CD4-positive, CD25-positive, alpha-beta regulatory T cell (primary cell): ENCODE measurements around the gene PTPRG. TPM values are rescaled to one million over a fixed set of nuclear protein-coding genes. Genes with fewer than 3 reads are reported as not detected.

Experiments used
- ATAC-seq, 2 donors: fragments of 150-1000 bp; cut with Tn5 transposase; one replicate each; pipeline ENCODE4 v1.10.0; 2021; ENCODE audit warnings: low read depth in 2 of 2, moderate number of reproducible peaks in 2 of 2, moderate library complexity in 1 of 2
- DNase-seq, 3 donors: peaks; one replicate each; pipeline versions ENCODE4 v3.0.0 to v3.0.0-alpha.2; 2012 to 2022; ENCODE audit warnings: mixed read lengths in 1 of 3
- H3K27ac ChIP-seq: one replicate; pipeline ENCODE4 v1.7.0; 2013; ENCODE audit warnings: mild to moderate bottlenecking, low read length; ENCODE audit not compliant: insufficient read depth, poor library complexity, severe bottlenecking
- H3K27me3 ChIP-seq: one replicate; pipeline ENCODE4 v1.7.0; 2013; ENCODE audit warnings: low read length; ENCODE audit not compliant: control insufficient read depth, insufficient read depth
- H3K36me3 ChIP-seq: one replicate; pipeline ENCODE4 v1.7.0; 2013; ENCODE audit warnings: mild to moderate bottlenecking, low read length, moderate library complexity; ENCODE audit not compliant: control insufficient read depth, insufficient read depth
- H3K4me1 ChIP-seq: 2 replicates; pipeline ENCODE4 v1.7.0; 2013; ENCODE audit warnings: mild to moderate bottlenecking, low read length; ENCODE audit not compliant: insufficient read depth, control insufficient read depth, poor library complexity, severe bottlenecking
- H3K4me3 ChIP-seq: one replicate; pipeline ENCODE4 v1.7.0; 2013; ENCODE audit warnings: low read depth, mild to moderate bottlenecking, low read length, moderate library complexity
- H3K9me3 ChIP-seq, 2 experiments: 1 replicate in 1 of 2; 2 replicates in 1 of 2; pipeline ENCODE4 v1.7.0; 2013; ENCODE audit warnings: low read length in 2 of 2, mild to moderate bottlenecking in 1 of 2, moderate library complexity in 1 of 2; ENCODE audit not compliant: control insufficient read depth in 2 of 2
- H3K27ac Mint-ChIP-seq, 3 donors: one replicate each; pipeline ENCODE4 v1.8.0; 2020 to 2022; ENCODE audit warnings: mild to moderate bottlenecking in 3 of 3, mixed read lengths in 3 of 3, moderate library complexity in 2 of 3
- H3K27me3 Mint-ChIP-seq: one replicate; pipeline ENCODE4 v1.8.0; 2022; ENCODE audit warnings: mild to moderate bottlenecking, mixed read lengths
- H3K36me3 Mint-ChIP-seq: one replicate; pipeline ENCODE4 v1.8.0; 2020; ENCODE audit warnings: mixed read lengths
- H3K4me1 Mint-ChIP-seq, 4 donors: one replicate each; pipeline ENCODE4 v1.8.0; 2020 to 2022; ENCODE audit warnings: mixed read lengths in 4 of 4, mild to moderate bottlenecking in 1 of 4
- H3K4me3 Mint-ChIP-seq, 4 donors: one replicate each; pipeline ENCODE4 v1.8.0; 2020 to 2022; ENCODE audit warnings: mild to moderate bottlenecking in 4 of 4, mixed read lengths in 4 of 4, moderate library complexity in 3 of 4
- H3K9me3 Mint-ChIP-seq, 7 donors: one replicate each; pipeline ENCODE4 v1.8.0; 2020 to 2022; ENCODE audit warnings: mixed read lengths in 7 of 7, mild to moderate bottlenecking in 3 of 7, moderate library complexity in 2 of 7
- polyA plus RNA-seq, 4 donors: library from polyadenylated mRNA; unstranded; fragments of 300-500 nt; fragmentation: Illumina TruSeq; gene quantifications; one replicate each; pipeline ENCODE4 v1.2.3, GENCODE V29; 2021
- total RNA-seq: library from RNA; stranded (reverse); gene quantifications from one replicate; pipeline ENCODE4 v1.2.3, GENCODE V29; 2022

The PTPRG gene
- total and polyA plus RNA-seq, 5 donors from 2014 or later: not detected

DNA sequence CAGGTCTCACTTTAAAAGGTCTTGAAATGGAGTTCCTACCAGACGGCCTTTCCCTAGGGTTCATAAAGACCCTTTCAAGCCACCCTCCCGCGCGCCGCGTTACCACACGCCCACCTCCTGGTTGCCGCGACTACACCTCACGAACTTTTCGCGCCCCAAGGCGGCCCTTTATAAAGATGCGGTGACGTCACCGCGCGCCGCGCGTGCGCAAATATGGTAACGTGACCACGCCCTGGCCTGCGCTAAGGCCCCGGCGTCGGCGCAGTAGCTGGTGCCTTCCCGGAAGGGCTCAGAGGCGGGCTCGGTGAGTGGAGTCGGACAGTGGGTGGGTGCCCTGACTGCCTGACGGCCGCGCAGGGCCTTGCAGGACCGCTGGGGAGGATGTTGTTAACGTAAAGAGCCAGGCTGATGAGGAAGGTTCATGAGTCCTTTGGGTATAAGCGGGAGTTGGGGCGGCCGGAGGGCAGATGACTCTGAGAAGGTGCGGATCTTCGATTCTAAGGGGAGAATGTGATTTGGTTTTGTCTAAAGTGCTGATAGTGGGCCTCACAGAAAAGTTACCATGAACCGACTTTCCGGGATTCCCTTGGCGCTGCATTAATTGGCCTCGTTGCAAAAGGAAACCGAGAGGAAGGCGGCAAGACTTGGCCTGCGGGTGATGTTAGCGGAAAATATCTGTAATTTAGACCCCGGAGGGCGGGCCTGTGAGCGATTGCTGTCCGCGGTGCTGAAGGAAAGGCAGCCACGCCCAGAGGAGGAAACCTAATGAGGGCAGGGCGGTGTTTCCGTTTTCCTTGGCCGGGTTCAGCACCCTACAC is 757.6 kb downstream of the PTPRG start:
- H3K27me3 Mint-ChIP-seq: peaks cover 5% of the 10 kb centered on the region
- peaks cover 0 to 15% (median 10%) of the 10 kb centered on the region in 4 donors for H3K4me1 Mint-ChIP-seq
- H3K4me3 Mint-ChIP-seq: peak overlapping the region; percentile 84 to 91 (median 88)
- ATAC-seq: peak; percentile 79 to 83
- peak overlapping the region; percentile 68 for H3K4me3 ChIP-seq
- DNase-seq: peak; percentile 52 to 76 (median 59)
- H3K9me3 ChIP-seq: no peaks in the 10 kb centered on the region
- H3K36me3 ChIP-seq: no peaks in the 10 kb centered on the region
- no peaks in the 10 kb centered on the region for H3K36me3 Mint-ChIP-seq
- H3K27me3 ChIP-seq: peaks cover 4% of the 10 kb centered on the region
- no peaks in the 10 kb centered on the region for H3K4me1 ChIP-seq
- peak overlapping the region; percentile 54 to 95 (median 91) for H3K27ac Mint-ChIP-seq
- peak overlapping the region; percentile 53 for H3K27ac ChIP-seq
- peaks cover 3 to 19% (median 5%) of the 10 kb centered on the region in 7 donors for H3K9me3 Mint-ChIP-seq

DNA sequence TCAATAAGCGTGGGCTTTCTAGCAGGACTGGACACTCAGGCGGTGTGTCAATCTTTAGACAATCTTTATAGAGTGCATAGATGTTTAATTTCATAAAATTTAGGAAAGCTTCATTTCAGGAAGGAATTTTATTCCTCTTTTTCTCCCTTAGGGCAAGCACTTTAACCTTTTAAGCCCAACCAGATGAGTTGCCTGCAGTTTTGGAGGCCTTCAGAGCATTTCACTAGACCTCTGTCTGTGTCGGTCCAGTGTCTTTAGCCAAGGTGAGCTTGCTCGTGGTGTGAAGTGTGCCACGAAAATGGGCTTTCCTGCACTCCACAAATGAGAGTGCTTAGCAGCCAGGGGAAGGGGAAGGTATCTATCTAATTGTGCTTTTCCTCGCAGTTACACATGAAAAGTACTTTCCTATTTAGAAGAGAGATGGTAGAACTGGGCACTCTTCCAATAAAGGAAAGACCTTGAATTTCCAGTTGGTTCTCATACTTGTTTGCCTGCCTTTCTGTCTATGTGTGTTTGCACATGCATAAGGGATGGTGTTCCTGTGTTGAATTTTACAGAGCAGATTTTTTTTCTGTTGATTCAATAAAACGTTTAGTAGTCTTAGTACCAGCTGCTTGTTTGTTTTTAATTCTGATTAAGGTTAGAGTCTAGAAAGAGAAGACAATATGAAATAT is 758.3 kb downstream of the PTPRG start:
- Mint-ChIP-seq H3K27ac (peak overlapping the region in 1 of 3 donors; percentile 95), H3K27me3 (peaks cover 5% of the 10 kb centered on the region), H3K4me3 (peak overlapping the region; percentile 84 to 91 (median 88)), H3K36me3 (no peaks in the 10 kb centered on the region), H3K9me3 (peaks cover 0 to 18% (median 5%) of the 10 kb centered on the region in 7 donors), H3K4me1 (peaks cover 0 to 15% (median 10%) of the 10 kb centered on the region in 4 donors)
- no peak overlapping the region for H3K27ac ChIP-seq
- no peak for ATAC-seq
- no peaks in the 10 kb centered on the region for H3K36me3 ChIP-seq
- no peak overlapping the region for H3K4me3 ChIP-seq
- DNase-seq: no peak
- no peaks in the 10 kb centered on the region for H3K4me1 ChIP-seq
- no peaks in the 10 kb centered on the region for H3K9me3 ChIP-seq
- peaks cover 4% of the 10 kb centered on the region for H3K27me3 ChIP-seq

DNA sequence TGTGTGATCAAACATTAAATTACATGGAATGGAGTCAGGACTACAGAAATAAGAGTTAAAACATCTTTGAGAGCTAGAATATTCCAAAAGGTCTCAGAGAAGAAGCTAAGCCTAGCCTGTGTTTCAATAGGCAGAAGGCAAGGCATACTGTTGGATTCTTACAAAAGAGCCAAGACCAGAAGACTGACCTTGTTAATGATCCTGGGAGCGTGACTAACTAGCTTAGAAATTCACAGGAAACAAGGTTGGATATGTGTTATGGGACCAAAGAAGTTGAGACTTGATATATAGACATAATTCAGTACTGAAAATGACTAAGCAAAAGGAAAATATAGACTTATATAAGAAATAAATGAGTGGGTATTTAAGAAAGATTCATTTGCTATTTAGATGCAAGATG is 761.9 kb downstream of the PTPRG start:
- no peak for ATAC-seq
- H3K9me3 ChIP-seq: no peaks in the 10 kb centered on the region
- Mint-ChIP-seq H3K4me1 (peaks cover 0 to 15% (median 10%) of the 10 kb centered on the region in 4 donors), H3K4me3 (no peak overlapping the region), H3K36me3 (no peaks in the 10 kb centered on the region), H3K9me3 (peaks cover 0 to 14% (median 1%) of the 10 kb centered on the region in 7 donors), H3K27ac (no peak overlapping the region), H3K27me3 (peaks cover 5% of the 10 kb centered on the region)
- H3K4me3 ChIP-seq: no peak overlapping the region
- no peak for DNase-seq
- no peaks in the 10 kb centered on the region for H3K36me3 ChIP-seq
- H3K4me1 ChIP-seq: no peaks in the 10 kb centered on the region
- no peak overlapping the region for H3K27ac ChIP-seq
- H3K27me3 ChIP-seq: no peaks in the 10 kb centered on the region

DNA sequence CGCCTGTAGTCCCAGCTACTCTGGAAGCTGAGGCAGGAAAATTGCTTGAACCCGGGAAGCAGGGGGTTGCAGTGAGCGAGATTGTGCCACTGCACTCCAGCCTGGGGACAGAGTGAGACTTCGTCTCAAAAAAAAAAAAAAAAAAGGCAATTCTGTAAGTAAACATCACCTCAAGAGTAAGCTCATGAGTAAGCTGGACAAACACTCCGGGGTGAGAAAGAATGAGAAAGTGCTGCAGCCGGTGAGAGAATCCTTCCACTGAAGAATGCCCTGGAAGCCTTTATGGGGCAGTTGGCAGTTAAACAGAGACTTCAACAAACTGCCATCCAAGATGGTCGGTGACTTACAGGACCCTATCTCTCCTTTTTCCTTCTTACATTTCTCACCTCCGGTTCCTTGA is 764.5 kb downstream of the PTPRG start:
- ATAC-seq (no peak), DNase-seq (no peak)
- Mint-ChIP-seq H3K27me3 (no peaks in the 10 kb centered on the region), H3K4me1 (peaks cover 0 to 2% (median 0%) of the 10 kb centered on the region in 4 donors), H3K4me3 (no peak overlapping the region), H3K9me3 (peaks cover 0 to 2% (median 0%) of the 10 kb centered on the region in 7 donors), H3K27ac (no peak overlapping the region), H3K36me3 (no peaks in the 10 kb centered on the region)
- H3K27ac ChIP-seq: no peak overlapping the region
- no peaks in the 10 kb centered on the region for H3K36me3 ChIP-seq
- H3K4me3 ChIP-seq: no peak overlapping the region
- H3K4me1 ChIP-seq: no peaks in the 10 kb centered on the region
- H3K27me3 ChIP-seq: no peaks in the 10 kb centered on the region
- H3K9me3 ChIP-seq: no peaks in the 10 kb centered on the region

DNA sequence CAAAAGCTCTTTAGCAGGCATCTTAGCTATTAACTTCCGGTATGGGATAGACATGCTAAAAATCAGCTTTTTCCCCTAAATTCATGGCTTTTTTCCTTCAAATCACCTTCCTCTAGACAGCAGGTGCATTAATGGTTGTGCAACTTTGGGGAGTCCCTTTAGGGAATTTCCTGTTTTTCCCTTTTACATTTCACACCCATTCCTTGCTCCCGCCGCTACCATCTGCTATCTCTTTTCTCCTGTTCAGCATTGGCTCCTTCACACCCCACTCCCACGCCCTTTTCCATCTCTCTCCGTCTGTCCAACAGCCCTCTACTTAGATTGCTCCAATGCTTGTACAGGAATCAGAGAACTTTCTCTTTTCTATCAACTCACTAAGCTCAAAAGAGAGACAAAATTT is 768.6 kb downstream of the PTPRG start:
- ATAC-seq: no peak
- Mint-ChIP-seq H3K4me3 (no peak overlapping the region), H3K27me3 (peaks cover 4% of the 10 kb centered on the region), H3K36me3 (no peaks in the 10 kb centered on the region), H3K4me1 (no peaks in the 10 kb centered on the region), H3K9me3 (peaks cover 0 to 2% (median 0%) of the 10 kb centered on the region in 7 donors), H3K27ac (no peak overlapping the region)
- H3K27me3 ChIP-seq: no peaks in the 10 kb centered on the region
- H3K36me3 ChIP-seq: no peaks in the 10 kb centered on the region
- H3K9me3 ChIP-seq: no peaks in the 10 kb centered on the region
- no peak overlapping the region for H3K4me3 ChIP-seq
- no peak for DNase-seq
- no peak overlapping the region for H3K27ac ChIP-seq
- H3K4me1 ChIP-seq: no peaks in the 10 kb centered on the region

DNA sequence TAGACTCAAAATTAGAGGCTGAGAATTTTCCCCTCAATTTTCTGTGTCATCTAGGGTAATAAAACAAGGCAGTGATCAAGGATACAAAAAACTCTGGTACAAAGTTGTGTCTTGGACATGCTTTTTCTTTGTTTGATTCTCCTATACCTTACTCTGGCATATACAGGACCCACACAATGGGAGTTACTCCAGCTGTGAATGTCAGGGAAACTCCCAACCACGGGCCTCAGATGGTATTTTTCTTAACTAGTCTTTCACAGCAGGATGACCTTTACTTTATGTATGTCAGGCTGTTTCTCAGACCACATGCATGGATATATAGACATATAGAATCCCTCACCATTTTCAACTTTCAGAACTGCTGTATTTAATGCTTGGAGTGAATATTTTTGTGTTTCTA is 770.6 kb downstream of the PTPRG start:
- no peak overlapping the region for H3K4me3 ChIP-seq
- no peak for DNase-seq
- Mint-ChIP-seq H3K36me3 (no peaks in the 10 kb centered on the region), H3K4me1 (no peaks in the 10 kb centered on the region), H3K9me3 (peaks cover 0 to 2% (median 0%) of the 10 kb centered on the region in 7 donors), H3K27ac (peak overlapping the region in 1 of 3 donors; percentile 1), H3K4me3 (no peak overlapping the region), H3K27me3 (peaks cover 4% of the 10 kb centered on the region)
- ATAC-seq: no peak
- H3K9me3 ChIP-seq: no peaks in the 10 kb centered on the region
- H3K36me3 ChIP-seq: no peaks in the 10 kb centered on the region
- no peaks in the 10 kb centered on the region for H3K4me1 ChIP-seq
- no peak overlapping the region for H3K27ac ChIP-seq
- H3K27me3 ChIP-seq: no peaks in the 10 kb centered on the region

DNA sequence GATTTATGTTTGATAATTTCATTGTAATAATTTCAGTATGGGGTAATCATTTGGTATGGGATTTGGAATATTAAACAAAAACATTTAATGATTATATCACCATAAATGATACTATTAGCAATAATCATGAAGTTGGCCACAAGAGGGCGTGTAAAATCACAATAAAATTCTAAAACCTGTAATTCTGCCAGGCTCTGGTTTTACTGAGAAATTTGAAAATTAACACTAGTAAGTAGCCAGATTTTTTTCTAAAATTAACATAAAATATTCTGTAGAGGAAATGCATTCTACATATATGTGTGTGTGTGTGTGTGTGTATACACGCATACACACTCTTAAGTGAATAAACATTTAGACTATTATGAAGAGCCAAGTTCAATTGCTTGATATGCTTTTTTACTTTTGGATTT is 771.5 kb downstream of the PTPRG start:
- Histone ChIP-seq H3K4me3 (no peak overlapping the region), H3K4me1 (no peaks in the 10 kb centered on the region), H3K27ac (no peak overlapping the region), H3K9me3 (no peaks in the 10 kb centered on the region), H3K27me3 (no peaks in the 10 kb centered on the region), H3K36me3 (no peaks in the 10 kb centered on the region)
- Mint-ChIP-seq H3K27ac (no peak overlapping the region), H3K27me3 (peaks cover 4% of the 10 kb centered on the region), H3K36me3 (no peaks in the 10 kb centered on the region), H3K4me1 (no peaks in the 10 kb centered on the region), H3K9me3 (peaks cover 0 to 2% (median 0%) of the 10 kb centered on the region in 7 donors), H3K4me3 (no peak overlapping the region)
- ATAC-seq: no peak
- peak in 2 of 3 donors; percentile 1 to 27 for DNase-seq
